ENCODE measurements around the gene S100A16.

S100A16 gene

DNA sequence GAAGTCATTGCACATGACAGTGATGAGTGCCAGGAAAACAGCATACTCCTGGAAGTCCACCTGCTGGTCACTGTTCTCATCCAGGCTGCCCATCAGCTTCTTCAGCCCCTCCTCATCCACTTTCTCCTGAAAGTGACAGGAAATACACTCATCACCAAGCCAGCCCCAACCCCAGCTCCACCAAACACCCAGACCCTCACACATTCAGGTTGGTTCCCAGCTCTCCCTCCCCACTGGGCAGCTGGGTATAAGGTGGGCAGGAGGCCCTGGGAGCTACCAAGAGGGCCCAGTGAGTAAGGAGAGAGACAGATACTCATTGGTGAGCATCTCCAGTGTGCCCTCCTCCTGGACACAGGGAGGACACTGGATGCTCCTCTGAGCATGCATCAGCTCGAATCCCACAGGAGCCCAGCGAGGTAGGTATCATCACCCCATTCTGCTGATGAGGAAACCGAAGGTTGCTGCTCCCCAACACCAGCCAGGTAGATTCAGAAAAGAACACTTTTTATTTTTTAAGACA, 51.4 kb downstream of the S100A16 start:
- TF ChIP-seq MAX (IDR thresholded peaks at IDR 0.05; ENCODE audit: low read depth, low read length) (no peak), POLR2A (IDR thresholded peaks at IDR 0.05; ENCODE audit: extremely low read depth, insufficient read length) (no peak), MYC (IDR thresholded peaks at IDR 0.05; ENCODE audit: low read depth, low read length) (no peak)
- TF ChIP-seq, protein P1, sequence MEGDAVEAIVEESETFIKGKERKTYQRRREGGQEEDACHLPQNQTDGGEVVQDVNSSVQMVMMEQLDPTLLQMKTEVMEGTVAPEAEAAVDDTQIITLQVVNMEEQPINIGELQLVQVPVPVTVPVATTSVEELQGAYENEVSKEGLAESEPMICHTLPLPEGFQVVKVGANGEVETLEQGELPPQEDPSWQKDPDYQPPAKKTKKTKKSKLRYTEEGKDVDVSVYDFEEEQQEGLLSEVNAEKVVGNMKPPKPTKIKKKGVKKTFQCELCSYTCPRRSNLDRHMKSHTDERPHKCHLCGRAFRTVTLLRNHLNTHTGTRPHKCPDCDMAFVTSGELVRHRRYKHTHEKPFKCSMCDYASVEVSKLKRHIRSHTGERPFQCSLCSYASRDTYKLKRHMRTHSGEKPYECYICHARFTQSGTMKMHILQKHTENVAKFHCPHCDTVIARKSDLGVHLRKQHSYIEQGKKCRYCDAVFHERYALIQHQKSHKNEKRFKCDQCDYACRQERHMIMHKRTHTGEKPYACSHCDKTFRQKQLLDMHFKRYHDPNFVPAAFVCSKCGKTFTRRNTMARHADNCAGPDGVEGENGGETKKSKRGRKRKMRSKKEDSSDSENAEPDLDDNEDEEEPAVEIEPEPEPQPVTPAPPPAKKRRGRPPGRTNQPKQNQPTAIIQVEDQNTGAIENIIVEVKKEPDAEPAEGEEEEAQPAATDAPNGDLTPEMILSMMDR (IDR thresholded peaks at IDR 0.05; ENCODE audit: low read depth, low read length): no peak
- DNase-seq (ENCODE audit: low read depth): no peak
- no peak overlapping the region for H3K4me3 ChIP-seq (ENCODE audit: low read depth, low read length)

- TF ChIP-seq MAX (IDR thresholded peaks at IDR 0.05; ENCODE audit: low read depth, low read length) (no peak), POLR2A (IDR thresholded peaks at IDR 0.05; ENCODE audit: extremely low read depth, insufficient read length) (no peak), MYC (IDR thresholded peaks at IDR 0.05; ENCODE audit: low read depth, low read length) (no peak)
- TF ChIP-seq, protein P1 (IDR thresholded peaks at IDR 0.05; ENCODE audit: low read depth, low read length): no peak
- DNase-seq (ENCODE audit: low read depth): no peak
- H3K4me3 ChIP-seq (ENCODE audit: low read depth, low read length): no peak overlapping the region
These were observed 52.0 kb downstream of the S100A16 start for GRCh38 chr1:153560771-153561465.

- no peak for DNase-seq (ENCODE audit: low read depth)
- TF ChIP-seq POLR2A (IDR thresholded peaks at IDR 0.05; ENCODE audit: extremely low read depth, insufficient read length) (no peak), MYC (IDR thresholded peaks at IDR 0.05; ENCODE audit: low read depth, low read length) (no peak), MAX (IDR thresholded peaks at IDR 0.05; ENCODE audit: low read depth, low read length) (no peak)
- H3K4me3 ChIP-seq (ENCODE audit: low read depth, low read length): no peak overlapping the region
These were observed 52.7 kb downstream of the S100A16 start for GRCh38 chr1:153560241-153560640.

DNA sequence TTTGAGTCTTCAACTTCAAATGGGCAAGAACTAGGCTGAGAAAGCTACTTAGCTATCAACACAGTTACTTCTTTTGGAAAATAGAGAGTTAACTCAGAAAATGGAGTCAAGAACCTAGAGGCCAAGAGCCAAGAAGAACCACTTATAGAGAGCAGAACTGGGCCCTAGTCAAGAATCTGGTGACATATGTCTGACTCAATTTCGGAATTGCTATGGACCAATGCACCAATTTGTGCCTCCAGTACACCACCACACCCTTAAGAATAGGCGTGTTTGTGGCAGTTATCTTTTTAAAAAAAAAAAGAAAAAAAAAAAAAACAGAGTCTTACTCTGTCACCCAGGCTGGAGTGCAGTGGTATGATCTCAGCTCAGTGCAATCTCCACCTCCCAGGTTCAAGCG, 55.1 kb downstream of the S100A16 start:
- no peak overlapping the region for H3K4me3 ChIP-seq (ENCODE audit: low read depth, low read length)
- TF ChIP-seq, protein P1 (IDR thresholded peaks at IDR 0.05; ENCODE audit: low read depth, low read length): no peak
- TF ChIP-seq MAX (IDR thresholded peaks at IDR 0.05; ENCODE audit: low read depth, low read length): no peak
- TF ChIP-seq POLR2A (IDR thresholded peaks at IDR 0.05; ENCODE audit: extremely low read depth, insufficient read length): no peak
- TF ChIP-seq MYC (IDR thresholded peaks at IDR 0.05; ENCODE audit: low read depth, low read length): no peak
- DNase-seq (ENCODE audit: low read depth): no peak
